Measurements from ENCODE around the gene FARP1.

Gene FARP1

DNA sequence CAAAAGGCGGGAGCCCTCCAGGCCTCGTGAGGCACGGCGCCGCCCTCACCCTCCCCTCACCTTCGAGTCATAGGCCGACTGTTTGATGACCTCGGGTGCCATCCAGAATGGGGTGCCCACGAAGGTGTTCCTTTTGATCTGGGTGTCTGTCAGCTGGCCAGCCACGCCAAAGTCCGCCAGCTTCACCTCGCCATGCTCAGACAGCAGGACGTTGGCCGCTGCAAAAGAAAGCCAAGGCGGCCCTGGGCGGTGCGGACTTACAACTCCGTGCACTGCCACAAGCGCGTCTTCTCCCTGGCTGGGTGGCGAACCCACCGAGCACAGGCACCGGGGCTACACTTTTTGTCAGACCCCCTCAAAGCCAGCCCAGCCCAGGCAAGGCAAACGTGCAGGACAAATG lies 331.9 kb downstream of the FARP1 start:
- no peaks in the 10 kb centered on the region; the same call in 1 of the 2 replicates for H4K20me1 ChIP-seq (ENCODE audit: insufficient read depth)
- H3K4me2 ChIP-seq: no peak overlapping the region
- no peak for TF ChIP-seq CTCF (conservative IDR thresholded peaks at IDR 0.05; ENCODE audit: low read depth, low read length)
- no peak overlapping the region for H3K9ac ChIP-seq
- H3K79me2 ChIP-seq (ENCODE audit: insufficient read depth, low read depth): no peaks in the 10 kb centered on the region
- peaks cover 21% of the 10 kb centered on the region for H3K4me1 ChIP-seq (ENCODE audit: low read depth, poor library complexity, severe bottlenecking)
- H3K27ac ChIP-seq: no peak overlapping the region
- H3K4me3 ChIP-seq (IDR thresholded peaks at IDR 0.05; ENCODE audit: insufficient read depth, low read depth, low read length): no peak overlapping the region
- no peaks in the 10 kb centered on the region for H3K27me3 ChIP-seq (ENCODE audit: insufficient read depth, low read depth)
- H3K36me3 ChIP-seq (ENCODE audit: insufficient read depth): no peaks in the 10 kb centered on the region
- no peak overlapping the region for H2AFZ ChIP-seq (ENCODE audit: low read depth)

DNA sequence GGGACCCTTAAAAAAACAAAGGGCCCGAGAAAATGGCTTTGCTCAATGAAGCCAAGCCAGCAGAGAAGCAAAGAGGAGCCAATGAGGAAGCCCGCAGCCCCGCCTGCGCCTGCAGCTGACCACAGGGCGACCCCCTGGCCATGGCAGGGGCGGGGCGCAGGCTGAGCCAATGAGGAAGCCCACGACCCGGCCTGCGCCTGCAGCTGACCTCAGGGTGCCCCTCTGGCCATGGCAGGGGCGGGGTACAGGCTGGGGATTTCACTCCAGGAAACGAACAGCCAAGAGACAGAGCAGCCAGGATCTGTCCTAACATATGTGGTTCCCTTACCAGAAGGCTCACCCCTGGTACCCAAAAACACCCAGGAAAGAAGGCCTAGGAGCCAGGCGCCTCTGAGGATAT lies 332.6 kb downstream of the FARP1 start:
- no peaks in the 10 kb centered on the region for H3K79me2 ChIP-seq (ENCODE audit: insufficient read depth, low read depth)
- no peak overlapping the region for H3K27ac ChIP-seq
- H3K4me3 ChIP-seq (IDR thresholded peaks at IDR 0.05; ENCODE audit: insufficient read depth, low read depth, low read length): no peak overlapping the region
- H2AFZ ChIP-seq (ENCODE audit: low read depth): no peak overlapping the region
- no peak for TF ChIP-seq CTCF (conservative IDR thresholded peaks at IDR 0.05; ENCODE audit: low read depth, low read length)
- H3K9ac ChIP-seq: no peak overlapping the region
- H4K20me1 ChIP-seq (ENCODE audit: insufficient read depth): no peaks in the 10 kb centered on the region; the same call in 1 of the 2 replicates
- peaks cover 21% of the 10 kb centered on the region for H3K4me1 ChIP-seq (ENCODE audit: low read depth, poor library complexity, severe bottlenecking)
- no peaks in the 10 kb centered on the region for H3K36me3 ChIP-seq (ENCODE audit: insufficient read depth)
- H3K27me3 ChIP-seq (ENCODE audit: insufficient read depth, low read depth): no peaks in the 10 kb centered on the region
- H3K4me2 ChIP-seq: no peak overlapping the region

DNA sequence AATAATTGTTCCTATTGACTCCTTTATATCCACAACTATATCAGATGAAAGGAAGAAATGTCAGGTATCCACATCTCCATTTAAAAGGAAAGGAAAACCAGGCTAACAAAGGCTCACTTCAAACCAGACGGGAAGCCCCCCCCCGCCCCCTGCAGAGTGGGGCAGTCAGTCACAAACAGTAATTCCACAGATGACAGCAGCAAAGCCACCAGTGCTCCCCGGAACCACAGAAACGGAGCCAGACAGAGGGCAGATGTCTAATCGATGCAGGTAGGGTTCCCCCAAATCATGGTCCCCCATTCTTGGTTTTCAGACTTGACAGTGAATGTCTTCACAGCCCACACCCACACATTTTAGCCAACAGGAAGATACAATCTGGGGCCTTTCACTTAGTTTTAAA lies 333.2 kb downstream of the FARP1 start:
- H3K4me3 ChIP-seq (IDR thresholded peaks at IDR 0.05; ENCODE audit: insufficient read depth, low read depth, low read length): no peak overlapping the region
- no peaks in the 10 kb centered on the region for H3K27me3 ChIP-seq (ENCODE audit: insufficient read depth, low read depth)
- H4K20me1 ChIP-seq (ENCODE audit: insufficient read depth): no peaks in the 10 kb centered on the region; the same call in 1 of the 2 replicates
- no peak overlapping the region for H2AFZ ChIP-seq (ENCODE audit: low read depth)
- H3K27ac ChIP-seq: no peak overlapping the region
- TF ChIP-seq CTCF (conservative IDR thresholded peaks at IDR 0.05; ENCODE audit: low read depth, low read length): no peak
- no peak overlapping the region for H3K4me2 ChIP-seq
- H3K36me3 ChIP-seq (ENCODE audit: insufficient read depth): no peaks in the 10 kb centered on the region
- H3K9ac ChIP-seq: no peak overlapping the region
- 0 out of 2 replicates have a peak, but pooled peaks cover 3% of the 10 kb centered on the region for H3K79me2 ChIP-seq (ENCODE audit: insufficient read depth, low read depth)
- H3K4me1 ChIP-seq (ENCODE audit: low read depth, poor library complexity, severe bottlenecking): peaks cover 21% of the 10 kb centered on the region

DNA sequence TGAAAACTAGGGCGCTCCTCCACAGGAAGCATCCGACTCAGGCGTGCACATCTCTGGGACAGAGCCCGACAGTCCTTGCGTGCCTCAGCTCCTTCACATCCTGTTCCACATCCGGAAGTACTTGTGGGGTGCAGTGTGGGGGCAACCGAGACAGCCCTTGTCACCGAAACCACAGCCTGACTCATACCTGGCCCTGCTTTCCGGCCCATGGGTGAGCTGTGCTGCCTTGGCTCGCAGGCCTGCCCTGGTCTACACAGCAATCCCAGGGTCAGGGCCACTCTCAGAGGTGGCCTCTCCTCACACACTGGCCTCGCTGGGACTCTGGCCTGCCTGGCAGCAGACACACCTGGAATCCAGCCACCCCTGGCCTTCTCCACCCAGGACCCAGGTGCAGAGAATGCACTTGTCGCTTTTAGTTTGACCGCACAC lies 333.7 kb downstream of the FARP1 start:
- 0 out of 2 replicates have a peak, but pooled peaks cover 3% of the 10 kb centered on the region for H3K79me2 ChIP-seq (ENCODE audit: insufficient read depth, low read depth)

More for the DNA sequence above, 333.7 kb downstream of the FARP1 start:
- H2AFZ ChIP-seq (ENCODE audit: low read depth): no peak overlapping the region
- H3K27ac ChIP-seq: no peak overlapping the region
- no peak overlapping the region for H3K9ac ChIP-seq
- H3K4me3 ChIP-seq (IDR thresholded peaks at IDR 0.05; ENCODE audit: insufficient read depth, low read depth, low read length): no peak overlapping the region
- no peaks in the 10 kb centered on the region for H3K36me3 ChIP-seq (ENCODE audit: insufficient read depth)
- no peaks in the 10 kb centered on the region for H3K27me3 ChIP-seq (ENCODE audit: insufficient read depth, low read depth)
- no peak for TF ChIP-seq CTCF (conservative IDR thresholded peaks at IDR 0.05; ENCODE audit: low read depth, low read length)
- no peak overlapping the region for H3K4me2 ChIP-seq
- no peaks in the 10 kb centered on the region; the same call in 1 of the 2 replicates for H4K20me1 ChIP-seq (ENCODE audit: insufficient read depth)
- H3K4me1 ChIP-seq (ENCODE audit: low read depth, poor library complexity, severe bottlenecking): peaks cover 21% of the 10 kb centered on the region
